GM19043 (cell line): Measurements from ENCODE around the gene ZNF655.

Experiments
- ATAC-seq: cut with Tn5 transposase; IDR thresholded peaks from one replicate; pipeline ENCODE4 v1.9.1; 2021; ENCODE audit warnings: low read depth; ENCODE audit not compliant: unreplicated experiment

The ZNF655 gene

DNA sequence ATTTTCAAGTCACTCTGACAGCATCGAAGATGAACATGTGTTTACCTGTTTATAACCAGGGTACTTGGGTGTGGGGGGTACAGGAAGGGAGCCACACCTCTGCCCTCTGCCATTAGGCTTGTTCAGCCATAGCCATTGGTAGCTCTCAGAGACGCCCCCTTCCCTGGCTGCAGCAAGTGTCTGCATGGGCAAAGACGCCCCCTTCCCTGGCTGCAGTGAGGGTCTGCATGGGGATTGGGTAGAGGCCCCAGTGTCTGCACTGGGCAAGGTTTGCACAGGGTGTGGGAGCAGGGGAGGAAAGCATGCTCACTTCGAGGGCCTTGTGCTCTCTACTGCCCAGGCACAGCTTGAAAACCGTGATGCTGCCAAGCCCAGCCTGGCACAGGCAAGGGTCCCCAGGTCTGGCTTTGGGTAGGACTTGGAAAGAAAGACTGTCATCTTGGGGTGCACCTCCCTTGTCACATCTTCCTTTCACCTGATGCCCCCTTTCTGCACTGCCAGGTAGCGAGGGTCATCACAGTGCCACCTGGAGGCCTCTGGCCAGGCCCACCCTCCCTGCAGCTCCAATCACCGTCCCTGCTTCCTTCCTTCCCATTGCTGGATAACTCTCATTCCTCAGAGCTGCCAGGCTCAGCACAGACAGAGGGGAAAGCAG, 43.3 kb downstream of the ZNF655 start:
- no peak for ATAC-seq

- ATAC-seq: no peak
These were observed 47.1 kb downstream of the ZNF655 start for GRCh38 chr7:99605527-99605926.

DNA sequence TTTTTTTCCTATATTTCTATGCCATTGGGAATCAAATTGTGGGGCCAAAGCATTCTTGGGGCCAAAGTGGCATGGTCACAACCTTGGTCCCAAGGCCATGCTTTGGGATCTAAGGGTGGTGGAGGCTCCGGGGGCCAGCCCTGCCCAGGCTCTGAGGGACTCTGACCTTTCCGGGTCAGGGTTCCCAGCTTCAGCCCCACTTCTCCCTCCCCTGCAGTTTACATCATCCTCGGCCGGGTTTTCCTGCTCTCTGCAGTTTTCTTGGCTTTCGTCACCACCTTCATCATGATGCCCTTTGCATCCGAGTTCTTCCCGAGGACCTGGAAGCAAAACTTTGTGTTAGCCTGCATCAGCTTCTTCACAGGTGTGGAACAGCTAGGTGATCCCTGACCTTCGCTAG, 48.1 kb downstream of the ZNF655 start:
- no peak for ATAC-seq

GRCh38 chr7:99607548-99607947, 49.1 kb downstream of the ZNF655 start:
- ATAC-seq: no peak

DNA sequence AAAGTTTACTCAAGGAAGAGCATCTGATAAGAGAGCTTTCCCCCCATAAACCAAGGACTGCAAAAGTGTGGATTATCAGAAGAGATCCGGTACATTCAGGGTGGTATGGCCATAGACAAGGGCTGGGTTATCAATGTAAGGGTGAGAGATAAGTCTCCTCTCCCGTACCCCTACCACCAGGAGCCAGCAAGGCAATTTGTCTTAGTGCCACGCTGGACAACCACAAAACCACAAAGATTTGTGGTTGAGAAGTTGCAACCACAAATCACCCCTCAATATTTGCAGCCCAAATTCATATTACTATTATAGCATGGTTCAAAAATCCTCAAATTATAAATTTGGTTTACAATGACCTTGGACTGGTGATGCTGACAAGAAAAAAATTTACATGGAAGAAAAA, 56.1 kb downstream of the ZNF655 start:
- no peak for ATAC-seq

GRCh38 chr7:99615989-99616358, 57.5 kb downstream of the ZNF655 start:
- ATAC-seq: no peak

GRCh38 chr7:99616359-99617191, 58.1 kb downstream of the ZNF655 start, which contains the start of gene ZSCAN25:
Gene ZSCAN25 (plus strand): TSS chr7:99616946. CDS start chr7:99619607, 2,661 bp downstream.
- peak; percentile 91 for ATAC-seq

DNA sequence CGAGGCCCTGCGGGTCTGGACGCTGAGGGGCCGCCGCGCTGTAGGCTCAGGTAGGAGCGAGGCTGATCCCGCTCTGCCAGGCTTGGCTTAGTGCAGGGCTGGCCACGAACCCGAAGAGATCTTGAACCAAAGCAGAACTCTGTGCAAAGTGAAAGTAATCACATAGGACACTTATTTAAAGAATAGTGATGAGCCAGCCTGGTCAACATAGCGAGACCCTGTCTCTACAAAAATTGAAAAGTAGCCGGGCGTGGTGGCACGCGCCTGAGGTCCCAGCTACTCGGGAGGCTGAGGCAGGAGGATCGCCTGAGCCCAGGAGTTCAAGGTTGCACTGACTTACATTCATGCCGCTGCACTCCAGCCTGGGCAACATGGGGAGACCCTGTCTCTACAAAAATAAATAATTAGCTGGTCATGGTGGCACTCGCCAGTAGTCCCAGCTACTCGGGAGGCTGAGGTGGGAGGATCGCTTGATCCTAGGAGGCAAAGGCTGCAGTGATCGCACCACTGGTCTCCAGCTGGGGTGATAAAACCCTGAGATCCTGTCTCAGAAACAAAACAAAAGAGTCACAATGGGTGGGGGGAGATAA, 58.8 kb downstream of the ZNF655 start:
- no peak for ATAC-seq

GRCh38 chr7:99618726-99619125, 60.3 kb downstream of the ZNF655 start:
- no peak for ATAC-seq

DNA sequence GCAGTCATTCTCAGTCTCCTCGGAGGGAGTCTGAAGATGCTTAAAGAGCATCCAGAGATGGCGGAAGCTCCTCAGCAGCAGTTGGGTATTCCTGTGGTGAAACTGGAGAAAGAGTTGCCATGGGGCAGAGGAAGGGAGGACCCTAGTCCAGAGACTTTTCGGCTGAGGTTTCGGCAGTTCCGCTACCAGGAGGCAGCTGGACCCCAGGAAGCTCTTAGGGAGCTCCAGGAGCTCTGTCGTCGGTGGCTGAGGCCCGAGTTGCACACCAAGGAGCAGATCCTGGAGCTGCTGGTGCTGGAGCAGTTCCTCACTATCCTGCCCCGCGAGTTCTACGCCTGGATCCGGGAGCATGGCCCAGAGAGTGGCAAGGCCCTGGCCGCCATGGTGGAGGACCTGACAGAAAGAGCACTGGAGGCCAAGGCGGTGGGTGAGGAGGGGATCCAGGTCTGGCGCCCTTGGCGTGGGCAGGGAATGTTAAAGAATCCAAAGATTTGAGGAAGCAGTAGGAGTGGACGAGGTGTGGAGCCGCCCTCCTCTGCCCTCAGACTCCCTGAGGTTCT, 61.2 kb downstream of the ZNF655 start:
- no peak for ATAC-seq

DNA sequence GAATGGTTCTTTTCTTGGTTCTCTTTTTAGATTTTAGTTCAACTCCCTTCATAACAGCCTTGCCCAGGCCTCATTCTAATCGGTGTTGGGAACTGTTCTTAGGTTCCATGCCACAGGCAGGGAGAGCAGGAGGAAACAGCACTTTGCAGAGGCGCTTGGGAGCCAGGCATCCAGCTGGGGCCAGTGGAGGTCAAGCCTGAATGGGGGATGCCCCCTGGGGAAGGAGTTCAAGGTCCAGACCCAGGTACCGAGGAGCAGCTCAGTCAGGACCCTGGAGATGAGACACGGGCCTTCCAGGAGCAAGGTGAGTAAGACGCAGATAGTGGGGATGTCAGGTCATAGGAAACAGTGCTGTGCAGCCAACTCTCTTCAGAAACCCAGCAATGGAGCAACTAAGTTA, 62.8 kb downstream of the ZNF655 start:
- no peak for ATAC-seq

DNA sequence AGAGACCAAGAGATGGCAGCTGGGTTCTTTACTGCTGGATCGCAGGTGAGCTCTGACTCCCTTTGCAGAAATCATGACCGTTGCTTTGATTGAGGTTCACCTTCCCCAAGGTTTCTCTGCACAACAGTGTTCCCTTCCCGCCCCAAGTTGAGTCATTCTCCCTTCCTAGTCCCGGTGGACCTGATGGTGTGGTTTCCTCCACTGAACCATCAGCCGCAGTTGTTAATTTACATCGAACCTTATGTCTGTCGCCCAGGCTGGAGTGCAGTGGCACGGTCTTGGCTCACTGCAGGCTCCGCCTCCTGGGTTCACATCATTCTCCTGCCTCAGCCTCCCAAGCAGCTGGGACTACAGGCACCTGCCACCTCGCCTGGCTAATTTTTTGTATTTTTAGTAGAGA, 64.2 kb downstream of the ZNF655 start:
- ATAC-seq: no peak

DNA sequence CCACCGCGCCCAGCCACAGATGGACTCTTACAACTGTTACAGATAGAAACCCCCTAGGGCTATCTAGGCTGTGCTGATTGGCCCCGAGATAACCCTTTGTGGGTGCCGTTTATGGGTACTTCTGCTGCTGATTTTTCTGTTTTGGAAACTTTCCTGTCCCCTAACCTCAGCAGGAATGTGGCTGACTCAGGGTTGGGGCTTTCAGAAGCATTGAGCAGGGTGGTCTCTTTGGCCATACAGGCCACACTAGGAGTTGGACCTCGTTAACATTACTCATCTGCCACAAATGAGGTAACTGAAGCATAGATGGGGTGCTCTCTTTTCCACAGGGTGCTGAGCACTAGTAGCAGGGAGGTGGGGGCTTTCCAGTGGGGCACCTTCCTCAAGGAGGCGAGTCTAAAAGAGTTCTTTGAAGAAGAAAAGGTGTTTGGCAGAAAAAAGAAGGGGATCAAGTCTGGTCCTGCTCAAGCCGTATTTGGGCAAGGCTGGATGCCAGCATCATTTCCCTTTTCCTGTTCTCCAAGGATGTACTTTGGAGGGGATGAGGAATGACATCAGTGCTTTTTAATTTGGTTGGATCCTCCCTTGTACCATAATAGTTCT, 64.8 kb downstream of the ZNF655 start:
- ATAC-seq: no peak

DNA sequence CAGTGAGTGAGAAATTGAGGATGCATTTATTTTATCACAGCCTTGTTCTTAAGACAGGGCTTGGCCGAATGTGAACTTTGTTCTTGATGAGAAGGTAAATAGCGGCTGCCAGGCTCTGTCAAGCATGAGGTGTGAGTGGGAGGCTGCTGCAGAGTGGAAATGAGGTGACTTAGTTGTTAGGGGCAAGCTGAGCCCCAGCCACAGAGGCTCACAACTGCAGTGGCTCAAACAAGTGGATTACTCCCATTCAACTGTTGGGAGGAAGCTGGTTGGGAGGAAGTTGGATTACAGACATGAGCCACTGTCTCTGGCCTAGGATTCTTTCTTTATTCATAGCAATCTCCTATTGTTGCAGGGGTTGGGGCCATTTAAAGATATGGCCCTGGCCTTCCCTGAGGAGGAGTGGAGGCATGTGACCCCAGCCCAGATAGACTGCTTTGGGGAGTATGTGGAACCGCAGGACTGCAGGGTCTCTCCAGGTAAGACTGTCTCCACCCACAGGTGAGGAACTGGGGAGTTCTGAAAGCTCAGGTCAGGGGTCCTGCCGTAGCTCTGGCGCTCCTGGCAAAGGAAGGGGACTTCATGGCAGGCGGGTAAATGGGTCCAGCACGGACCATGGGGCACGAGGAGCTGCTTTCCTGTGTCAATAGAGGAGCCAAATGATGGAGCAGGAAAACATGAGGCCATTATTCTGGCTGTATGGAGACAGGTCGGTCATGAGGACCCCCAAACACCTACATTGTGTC, 65.4 kb downstream of the ZNF655 start:
- no peak for ATAC-seq

GRCh38 chr7:99624484-99624883, 66.0 kb downstream of the ZNF655 start:
- no peak for ATAC-seq

- ATAC-seq: no peak
These were observed 66.9 kb downstream of the ZNF655 start for GRCh38 chr7:99625321-99625720.

GRCh38 chr7:99625961-99626360, 67.5 kb downstream of the ZNF655 start:
- no peak for ATAC-seq
